Measurements from ENCODE around the gene LETM1.

DNA sequence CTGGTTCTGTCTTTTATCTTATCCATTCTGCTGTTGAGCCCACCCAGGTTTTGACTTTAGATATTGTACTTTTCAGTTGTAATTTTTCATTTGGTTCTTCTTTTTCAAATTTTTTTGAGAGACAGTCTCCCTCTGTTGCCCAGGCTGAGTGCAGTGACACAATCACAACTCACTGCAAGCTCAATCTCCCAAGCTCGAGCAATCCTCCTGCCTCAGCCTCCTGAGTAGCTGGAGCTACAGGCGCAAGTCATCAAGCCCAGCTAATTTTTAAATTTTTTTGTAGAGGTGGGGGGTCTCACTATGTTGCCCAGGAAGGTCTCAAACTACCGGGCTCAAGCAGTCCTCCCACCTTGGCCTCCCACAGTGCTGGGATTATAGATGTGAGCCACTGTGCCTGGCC lies 25.7 kb downstream of the LETM1 start:
- TF ChIP-seq, protein P1, sequence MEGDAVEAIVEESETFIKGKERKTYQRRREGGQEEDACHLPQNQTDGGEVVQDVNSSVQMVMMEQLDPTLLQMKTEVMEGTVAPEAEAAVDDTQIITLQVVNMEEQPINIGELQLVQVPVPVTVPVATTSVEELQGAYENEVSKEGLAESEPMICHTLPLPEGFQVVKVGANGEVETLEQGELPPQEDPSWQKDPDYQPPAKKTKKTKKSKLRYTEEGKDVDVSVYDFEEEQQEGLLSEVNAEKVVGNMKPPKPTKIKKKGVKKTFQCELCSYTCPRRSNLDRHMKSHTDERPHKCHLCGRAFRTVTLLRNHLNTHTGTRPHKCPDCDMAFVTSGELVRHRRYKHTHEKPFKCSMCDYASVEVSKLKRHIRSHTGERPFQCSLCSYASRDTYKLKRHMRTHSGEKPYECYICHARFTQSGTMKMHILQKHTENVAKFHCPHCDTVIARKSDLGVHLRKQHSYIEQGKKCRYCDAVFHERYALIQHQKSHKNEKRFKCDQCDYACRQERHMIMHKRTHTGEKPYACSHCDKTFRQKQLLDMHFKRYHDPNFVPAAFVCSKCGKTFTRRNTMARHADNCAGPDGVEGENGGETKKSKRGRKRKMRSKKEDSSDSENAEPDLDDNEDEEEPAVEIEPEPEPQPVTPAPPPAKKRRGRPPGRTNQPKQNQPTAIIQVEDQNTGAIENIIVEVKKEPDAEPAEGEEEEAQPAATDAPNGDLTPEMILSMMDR (IDR thresholded peaks at IDR 0.05) = no peak
- TF ChIP-seq POLR2AphosphoS5 (IDR thresholded peaks at IDR 0.05) = no peak
- no peak for TF ChIP-seq POLR2A (IDR thresholded peaks at IDR 0.05)

All from prostate gland (tissue), 2 donors.